Middle frontal gyrus (tissue), 1 donor: Measurements from ENCODE around the gene TMUB1.
"Not testable (repeated sequence)": the region's sequence is repeated elsewhere in the genome, so short reads cannot be mapped to it uniquely, and the experiment has no call there.

Source experiments
- DNase-seq: peaks from one replicate; pipeline ENCODE4 v3.0.0-alpha.2; 2015; ENCODE audit warnings: low spot score; ENCODE audit errors: extremely low spot score

Gene TMUB1

GRCh38 chr7:151057506-151057988 is 25.7 kb downstream of the TMUB1 start, which contains the start of gene CDK5:
CDK5 (minus strand) TSS chr7:151057897; CDS start chr7:151057848, 49 bp downstream.
- DNase-seq, result no peak

DNA sequence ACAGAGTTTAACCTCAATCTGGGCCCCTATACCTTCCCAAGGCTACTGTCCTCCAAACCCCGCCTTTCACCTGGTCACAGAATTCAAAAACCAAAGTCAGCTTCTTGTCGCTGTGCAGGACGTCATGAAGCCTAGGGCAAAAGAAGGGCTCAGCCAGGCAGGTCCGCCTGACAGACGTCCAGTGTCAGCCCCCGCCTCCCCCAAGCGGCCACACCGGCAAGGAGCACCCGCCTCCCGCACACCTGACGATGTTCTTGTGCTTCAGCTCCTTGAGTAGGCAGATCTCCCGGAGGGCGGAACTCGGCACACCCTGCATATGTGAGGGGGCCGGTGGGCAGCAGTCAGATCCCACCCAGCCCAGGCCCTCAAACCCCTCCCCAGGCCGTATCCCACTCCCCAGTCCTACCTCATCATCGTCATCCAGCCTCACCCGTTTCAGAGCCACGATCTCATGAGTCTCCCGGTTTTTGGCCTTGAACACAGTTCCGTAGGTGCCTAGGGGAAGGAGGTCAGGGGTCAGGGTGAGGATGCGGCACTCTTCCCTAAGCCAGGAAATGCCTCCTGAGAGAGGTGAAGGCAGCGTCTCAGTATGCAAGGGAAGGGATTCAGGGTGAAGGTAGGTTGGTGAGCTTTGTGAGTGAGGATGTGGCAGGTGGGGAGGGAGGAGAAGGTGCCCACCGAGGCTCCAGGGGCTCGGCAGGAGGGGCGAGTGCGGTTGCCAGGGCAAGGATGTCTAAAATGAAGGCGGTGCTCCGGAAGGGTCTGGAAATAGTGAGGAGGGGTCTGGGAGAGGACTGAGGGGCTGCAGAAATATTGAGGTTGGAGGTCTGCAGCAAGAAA is 26.4 kb downstream of the TMUB1 start:
- DNase-seq, result no peak

DNA sequence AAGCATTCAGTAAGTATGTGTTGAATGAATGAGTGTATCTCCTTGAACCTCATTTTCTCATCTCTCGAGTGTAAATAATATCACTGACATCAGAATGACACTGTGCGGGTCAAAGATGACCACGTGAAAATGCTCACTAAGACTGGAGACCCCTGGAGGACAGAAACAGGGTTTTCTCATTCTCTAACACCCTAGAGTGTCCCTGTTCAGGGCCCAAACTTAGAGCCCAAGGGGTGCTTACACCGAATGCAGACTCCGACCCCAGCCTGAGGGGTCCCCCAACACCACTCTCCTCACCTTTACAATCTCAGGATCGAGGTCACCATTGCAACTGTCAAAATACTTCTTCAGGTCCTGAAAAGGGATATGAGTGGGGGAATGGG is 27.0 kb downstream of the TMUB1 start:
- DNase-seq, result no peak

- no peak for DNase-seq
These were observed 29.5 kb downstream of the TMUB1 start for GRCh38 chr7:151053751-151054150.

GRCh38 chr7:151053096-151053495 is 30.2 kb downstream of the TMUB1 start:
- no peak for DNase-seq

DNA sequence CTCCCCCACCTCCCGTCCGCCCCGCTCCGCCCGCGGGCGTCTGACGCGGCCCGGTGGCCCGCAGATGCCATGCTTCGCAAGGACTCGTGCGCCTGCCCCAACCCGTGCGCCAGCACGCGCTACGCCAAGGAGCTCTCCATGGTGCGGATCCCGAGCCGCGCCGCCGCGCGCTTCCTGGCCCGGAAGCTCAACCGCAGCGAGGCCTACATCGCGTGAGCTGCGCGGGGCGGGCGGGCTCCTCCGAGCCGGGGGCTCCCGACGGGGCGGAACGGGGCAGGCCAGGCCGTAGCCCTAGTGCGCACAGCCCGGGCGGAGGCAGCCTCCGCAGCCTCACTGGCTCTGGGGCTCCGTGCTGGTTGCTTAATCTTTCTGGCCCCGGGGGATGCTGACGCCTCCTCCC is 32.2 kb downstream of the TMUB1 start:
- no peak for DNase-seq

DNA sequence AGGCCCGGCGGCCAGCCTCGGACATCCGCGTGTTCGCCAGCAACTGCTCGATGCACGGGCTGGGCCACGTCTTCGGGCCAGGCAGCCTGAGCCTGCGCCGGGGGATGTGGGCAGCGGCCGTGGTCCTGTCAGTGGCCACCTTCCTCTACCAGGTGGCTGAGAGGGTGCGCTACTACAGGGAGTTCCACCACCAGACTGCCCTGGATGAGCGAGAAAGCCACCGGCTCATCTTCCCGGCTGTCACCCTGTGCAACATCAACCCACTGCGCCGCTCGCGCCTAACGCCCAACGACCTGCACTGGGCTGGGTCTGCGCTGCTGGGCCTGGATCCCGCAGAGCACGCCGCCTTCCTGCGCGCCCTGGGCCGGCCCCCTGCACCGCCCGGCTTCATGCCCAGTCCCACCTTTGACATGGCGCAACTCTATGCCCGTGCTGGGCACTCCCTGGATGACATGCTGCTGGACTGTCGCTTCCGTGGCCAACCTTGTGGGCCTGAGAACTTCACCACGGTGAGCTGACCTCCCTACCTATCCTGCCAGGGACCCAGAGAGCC is 34.3 kb downstream of the TMUB1 start:
- no peak for DNase-seq

GRCh38 chr7:151047976-151048815 is 35.1 kb downstream of the TMUB1 start, which contains the start of gene ASIC3:
ASIC3 (plus strand) TSS chr7:151048531; CDS start chr7:151048886, 355 bp downstream.
- DNase-seq, result no peak

GRCh38 chr7:151046603-151047573 is 36.4 kb downstream of the TMUB1 start:
- DNase-seq, result no peak

- DNase-seq, result no peak
These were observed 37.3 kb downstream of the TMUB1 start for GRCh38 chr7:151045967-151046366.

GRCh38 chr7:151045262-151045661 is 38.0 kb downstream of the TMUB1 start:
- no peak for DNase-seq

GRCh38 chr7:151043959-151044358 is 39.3 kb downstream of the TMUB1 start:
- DNase-seq, result no peak

GRCh38 chr7:151043449-151043848 is 39.8 kb downstream of the TMUB1 start:
- DNase-seq, result not testable (repeated sequence)

GRCh38 chr7:151040616-151041375 is 42.5 kb downstream of the TMUB1 start:
- DNase-seq, result no peak

GRCh38 chr7:151039850-151040548 is 43.3 kb downstream of the TMUB1 start:
- no peak for DNase-seq

- no peak for DNase-seq
These were observed 44.1 kb downstream of the TMUB1 start for GRCh38 chr7:151038951-151039849.

GRCh38 chr7:151035902-151036301 is 47.4 kb downstream of the TMUB1 start:
- DNase-seq, result no peak

DNA sequence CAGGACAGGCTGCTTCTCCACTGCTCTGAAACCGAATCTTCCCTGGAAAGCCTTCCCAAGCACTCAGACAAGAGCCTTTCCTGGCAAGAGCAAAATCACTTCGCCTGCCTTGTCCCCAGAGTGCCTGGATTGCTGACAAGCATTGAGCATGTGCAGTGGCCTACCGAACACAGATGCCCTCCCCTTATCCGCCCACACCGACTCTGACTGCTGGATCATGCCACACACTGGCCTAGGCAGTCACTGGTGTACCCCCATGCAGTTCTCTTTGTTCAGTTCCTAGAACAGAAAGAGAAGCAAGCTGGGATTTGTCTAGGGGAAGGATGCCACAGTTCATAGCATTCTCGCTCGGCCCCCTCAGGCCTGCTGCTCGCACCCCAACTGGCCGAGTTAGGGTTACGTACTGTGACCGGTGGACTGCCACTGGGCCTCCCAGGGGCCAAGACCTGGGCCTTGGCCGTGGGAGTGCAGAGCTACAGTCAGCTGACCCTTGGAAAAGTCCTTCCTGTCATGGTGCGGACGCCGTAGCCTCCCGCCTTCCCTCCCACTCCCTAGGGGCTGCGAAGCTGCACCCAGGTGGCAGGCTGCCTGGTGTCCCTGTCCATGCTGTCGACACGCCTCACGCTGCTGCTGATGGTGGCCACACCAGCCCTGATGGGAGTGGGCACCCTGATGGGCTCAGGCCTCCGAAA is 48.1 kb downstream of the TMUB1 start:
- no peak for DNase-seq
